Measurements from ENCODE around the gene ZEB1. TPM values are rescaled to one million over a fixed set of nuclear protein-coding genes. Genes with fewer than 3 reads are reported as not detected.

The ZEB1 gene
- total and polyA plus RNA-seq, 10 of the 15 experiments (the other 5 are each of a cell fraction or from before 2014, with no cell fraction given) = 10.4 to 35.6 (median 24.5) TPM

- Histone ChIP-seq H3K9ac (ENCODE audit: control insufficient read depth, insufficient read depth, low read length) (no peak overlapping the region), H3K4me3 (no peak overlapping the region), H3K27ac (ENCODE audit: control insufficient read depth, insufficient read depth) (peak overlapping the region; percentile 47; the same call in 1 of the 2 replicates), H3K79me2 (ENCODE audit: control insufficient read depth, insufficient read depth, low read length) (peaks cover 97% of the 10 kb centered on the region), H4K20me1 (ENCODE audit: control insufficient read depth, insufficient read depth) (no peaks in the 10 kb centered on the region), H3K4me2 (ENCODE audit: control insufficient read depth, insufficient read depth) (no peak overlapping the region), H3K9me3 (replicated peaks; ENCODE audit: control insufficient read depth, insufficient read depth, low read length) (no peaks in the 10 kb centered on the region; the same call in none of the 3 replicates), H3K36me3 (ENCODE audit: control insufficient read depth in 2 of 2, insufficient read depth in 2 of 2, low read length in 1 of 2) (no peaks in the 10 kb centered on the region), H3K4me1 (ENCODE audit: control insufficient read depth, insufficient read depth, low read length) (peaks cover 29% of the 10 kb centered on the region), H2AFZ (ENCODE audit: control insufficient read depth, low read depth, low read length) (no peak overlapping the region), H3K27me3 (replicated peaks in 1 of 2; ENCODE audit: control insufficient read depth in 2 of 2, insufficient read depth in 2 of 2, low read length in 1 of 2) (no peaks in the 10 kb centered on the region)
- TF ChIP-seq ZNF207 (IDR thresholded peaks at IDR 0.05; ENCODE audit: borderline replicate concordance) = no peak
- TF ChIP-seq ZNF274 (IDR thresholded peaks at IDR 0.05; ENCODE audit: insufficient read depth, insufficient read length) = no peak
- TF ChIP-seq, protein P1, sequence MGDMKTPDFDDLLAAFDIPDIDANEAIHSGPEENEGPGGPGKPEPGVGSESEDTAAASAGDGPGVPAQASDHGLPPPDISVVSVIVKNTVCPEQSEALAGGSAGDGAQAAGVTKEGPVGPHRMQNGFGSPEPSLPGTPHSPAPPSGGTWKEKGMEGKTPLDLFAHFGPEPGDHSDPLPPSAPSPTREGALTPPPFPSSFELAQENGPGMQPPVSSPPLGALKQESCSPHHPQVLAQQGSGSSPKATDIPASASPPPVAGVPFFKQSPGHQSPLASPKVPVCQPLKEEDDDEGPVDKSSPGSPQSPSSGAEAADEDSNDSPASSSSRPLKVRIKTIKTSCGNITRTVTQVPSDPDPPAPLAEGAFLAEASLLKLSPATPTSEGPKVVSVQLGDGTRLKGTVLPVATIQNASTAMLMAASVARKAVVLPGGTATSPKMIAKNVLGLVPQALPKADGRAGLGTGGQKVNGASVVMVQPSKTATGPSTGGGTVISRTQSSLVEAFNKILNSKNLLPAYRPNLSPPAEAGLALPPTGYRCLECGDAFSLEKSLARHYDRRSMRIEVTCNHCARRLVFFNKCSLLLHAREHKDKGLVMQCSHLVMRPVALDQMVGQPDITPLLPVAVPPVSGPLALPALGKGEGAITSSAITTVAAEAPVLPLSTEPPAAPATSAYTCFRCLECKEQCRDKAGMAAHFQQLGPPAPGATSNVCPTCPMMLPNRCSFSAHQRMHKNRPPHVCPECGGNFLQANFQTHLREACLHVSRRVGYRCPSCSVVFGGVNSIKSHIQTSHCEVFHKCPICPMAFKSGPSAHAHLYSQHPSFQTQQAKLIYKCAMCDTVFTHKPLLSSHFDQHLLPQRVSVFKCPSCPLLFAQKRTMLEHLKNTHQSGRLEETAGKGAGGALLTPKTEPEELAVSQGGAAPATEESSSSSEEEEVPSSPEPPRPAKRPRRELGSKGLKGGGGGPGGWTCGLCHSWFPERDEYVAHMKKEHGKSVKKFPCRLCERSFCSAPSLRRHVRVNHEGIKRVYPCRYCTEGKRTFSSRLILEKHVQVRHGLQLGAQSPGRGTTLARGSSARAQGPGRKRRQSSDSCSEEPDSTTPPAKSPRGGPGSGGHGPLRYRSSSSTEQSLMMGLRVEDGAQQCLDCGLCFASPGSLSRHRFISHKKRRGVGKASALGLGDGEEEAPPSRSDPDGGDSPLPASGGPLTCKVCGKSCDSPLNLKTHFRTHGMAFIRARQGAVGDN (IDR thresholded peaks at IDR 0.05) = no peak
- no peak for TF ChIP-seq ATF2 (IDR thresholded peaks at IDR 0.05; ENCODE audit: low read length)
- TF ChIP-seq EZH2 (IDR thresholded peaks at IDR 0.05; ENCODE audit: borderline replicate concordance, control insufficient read depth, low read depth, low read length) = no peak
- no peak for TF ChIP-seq SMARCA5 (IDR thresholded peaks at IDR 0.05)
- no peak for DNase-seq (ENCODE audit: low read depth, low spot score)
- CTCF ChIA-PET = interaction anchor here (0.7 to 4.3 kb wide), 10 partner anchors 11 to 601 kb away, joined by 3 to 20 read pairs (median 6); partner anchors contain the start of gene ZNF438
- no peak for FAIRE-seq
- SMC1A ChIA-PET (ENCODE audit: uncharacterized antibody, unreplicated experiment) = interaction anchor here (0.5 to 11.3 kb wide), 15 partner anchors 10 to 568 kb away, joined by 3 to 94 read pairs (median 3); partner anchors contain the start of gene ZNF438
- RAD21 ChIA-PET (ENCODE audit: unreplicated experiment) = interaction anchor here (0.7 to 1.7 kb wide), 13 partner anchors 8 to 623 kb away, joined by 3 to 10 read pairs (median 4); partner anchors contain the start of gene ZNF438
- POLR2A ChIA-PET = interaction anchor here (1.0 to 1.1 kb wide), 3 partner anchors 11 to 35 kb away, joined by 3 to 4 read pairs (median 3); no protein-coding TSS in a partner anchor
- WGBS (ENCODE audit: insufficient coverage, insufficient replicate concordance, low lambda C conversion rate, missing lambda C conversion rate) = 98% methylated on average over 2 of the region's 2 CpGs
- intact Hi-C loops (cut with micrococcal nuclease; ENCODE audit: unreplicated experiment) (loop anchor here (2.0 kb wide), 1 partner anchor 32 kb away; no protein-coding TSS in a partner anchor), in situ Hi-C loops (cut with MboI) (no loop called here)
- ATAC-seq = peak; percentile 32
- BruUV-seq (replicated peaks) = no TSS peak
Measured at GRCh38 chr10:31352436-31353226, 33.6 kb downstream of the ZEB1 start.
